Measurements from ENCODE around the gene NTN1.

Gene NTN1

DNA sequence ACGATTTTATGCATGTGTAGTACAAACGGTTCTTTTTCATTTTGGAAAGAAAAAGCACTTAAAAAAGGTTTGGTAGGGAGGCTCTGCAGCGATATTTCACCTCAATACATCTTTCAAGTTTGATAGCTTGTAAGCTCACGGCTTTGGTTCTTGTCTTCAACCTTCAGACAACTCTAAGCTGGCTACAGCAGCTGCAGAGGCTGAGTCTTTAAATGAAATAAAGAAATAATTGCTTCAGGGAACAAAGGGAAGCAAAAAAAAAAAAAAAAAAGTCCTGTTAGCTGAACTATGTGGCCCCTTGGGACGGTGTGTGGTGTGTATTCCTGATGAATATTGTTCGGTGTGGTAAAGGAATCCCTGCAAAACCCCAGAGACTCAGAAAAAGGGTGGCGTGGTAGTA, 265.1 kb downstream of the NTN1 start:
- DNase-seq, result no peak

DNA sequence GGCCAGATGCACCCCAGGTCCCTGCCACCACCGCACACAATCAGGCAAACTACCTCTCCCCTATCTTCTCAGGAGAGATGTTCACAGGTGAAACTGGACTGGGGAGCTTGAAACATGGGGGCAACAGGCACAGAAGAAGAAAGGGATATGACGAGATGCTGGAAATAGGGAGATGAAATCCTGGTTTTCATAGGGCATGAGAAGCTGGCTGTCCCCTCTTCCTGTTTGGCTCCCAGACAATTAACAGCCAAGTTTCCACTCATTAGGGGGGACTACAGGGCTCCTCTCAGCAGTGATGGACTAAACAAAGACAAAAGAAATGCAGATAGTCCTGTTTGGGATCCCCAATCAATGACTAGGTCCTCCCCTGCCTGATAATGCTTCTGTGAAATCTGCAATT, 266.0 kb downstream of the NTN1 start:
- DNase-seq, result no peak

DNA sequence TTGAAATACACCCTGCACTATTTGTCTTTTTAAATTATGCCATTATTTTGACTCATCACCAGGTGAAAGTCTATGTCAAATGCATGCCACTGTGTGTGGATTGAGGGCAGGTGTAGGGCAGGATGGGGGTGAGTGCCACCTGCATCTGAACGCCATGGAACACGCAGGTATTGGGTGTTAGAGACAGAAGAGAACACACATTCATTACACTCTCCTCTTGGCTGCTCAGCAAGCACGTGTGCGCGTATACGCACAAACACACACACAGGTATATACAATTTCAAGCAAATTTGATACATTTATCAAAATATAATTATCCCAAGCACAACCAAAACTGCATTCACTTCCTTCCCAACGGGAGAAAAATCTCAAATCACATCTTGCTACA, 268.9 kb downstream of the NTN1 start:
- DNase-seq, result no peak

DNA sequence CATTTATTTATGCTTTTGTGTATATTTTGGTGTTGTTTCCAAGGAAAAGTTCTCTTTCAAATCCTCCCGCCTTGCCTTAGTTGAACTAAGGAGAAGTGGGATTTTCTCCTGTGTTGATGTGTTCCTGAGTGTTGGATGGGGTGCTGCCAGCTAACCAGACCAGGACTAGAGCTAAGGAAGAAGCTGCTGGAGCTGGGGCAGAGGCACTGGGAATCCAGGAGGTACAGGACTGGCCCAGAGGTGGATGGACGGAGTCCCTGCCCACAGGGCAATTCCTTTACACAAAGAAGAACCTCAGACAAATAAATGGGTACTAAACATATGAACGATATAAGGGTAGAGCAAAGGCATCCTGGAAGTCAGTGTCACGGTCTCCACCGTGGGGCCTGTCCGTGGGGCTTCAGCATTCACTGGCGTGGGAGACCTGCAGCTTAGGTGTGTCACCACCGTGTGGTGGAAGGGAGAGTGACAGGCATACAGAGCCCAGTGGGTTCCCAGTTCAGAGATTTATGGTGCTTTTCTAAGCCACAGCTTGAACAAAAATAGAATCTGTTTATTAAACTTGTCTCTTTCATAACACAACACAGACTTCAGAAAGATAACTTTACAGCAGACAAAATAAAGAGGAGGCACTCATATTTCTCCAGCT, 270.7 kb downstream of the NTN1 start:
- DNase-seq, result peak; percentile 24

- DNase-seq, result no peak
These were observed 271.2 kb downstream of the NTN1 start for GRCh38 chr17:9292561-9292941.
